K562 (cell line): ENCODE data around the gene PRRC2B. TPM values are rescaled to one million over a fixed set of nuclear protein-coding genes. Genes with fewer than 3 reads are reported as not detected.
A peak's percentile ranks its signal among the peaks of the same experiment; 100 is the strongest.

Source experiments
- ATAC-seq: fragments of 200-7000 bp; cut with Tn5 transposase; 3 replicates; pipeline ENCODE4 v1.9.1; 2020; ENCODE audit warnings: moderate library complexity
- BruUV-seq: library from RNA; stranded (reverse); fragments of 400-500 nt; replicated peaks from 2 replicates; lab custom pipeline; 2021; lab: Mats Ljungman, UMichigan
- CTCF ChIA-PET: fragments of 300-600 bp; formaldehyde crosslinking; extraction: SDS; loops from one replicate; lab custom pipeline; 2021; ENCODE audit warnings: low intra/inter-chr PET ratio; lab: Yijun Ruan, JAX
- POLR2A ChIA-PET: fragments of 300-600, 350-650 bp; sonication (Branson Sonifier 250); formaldehyde crosslinking; extraction: SDS; loops from one replicate; lab custom pipeline; 2021; ENCODE audit warnings: antibody characterized with exemption, inconsistent platforms; lab: Yijun Ruan, JAX
- DNase-seq, 4 experiments: peaks; one replicate each; pipeline versions ENCODE4 v3.0.0 to v3.0.0-alpha.2; 2011 to 2018; ENCODE audit warnings: low spot score in 3 of 4, mixed read lengths in 3 of 4; ENCODE audit errors: extremely low read depth in 1 of 4
- FAIRE-seq: peaks from 2 replicates; lab custom pipeline; 2011; peaks lifted over from hg19 to GRCh38; lab: Jason Lieb, UNC
- H2AFZ ChIP-seq: 2 replicates; pipeline ENCODE4 v1.6.0; 2011; ENCODE audit warnings: low read depth, low read length, control low read depth, inconsistent platforms
- H3K27ac ChIP-seq: fragments of 200-600 bp; 3 replicates; pipeline ENCODE4 v1.8.0; 2011; ENCODE audit warnings: low read depth, mild to moderate bottlenecking, control low read depth, inconsistent platforms, low read length, moderate library complexity, mixed read lengths; ENCODE audit errors: extremely low read depth
- H3K27me3 ChIP-seq, 2 experiments: fragments of 300-600 bp in 1 of 2; 2 replicates in 1 of 2; 3 replicates in 1 of 2; pipeline versions ENCODE4 v1.6.0 to v1.8.0; 2011; ENCODE audit warnings: inconsistent platforms in 2 of 2, low read length in 2 of 2, mild to moderate bottlenecking in 1 of 2, mixed read lengths in 1 of 2, moderate library complexity in 1 of 2; ENCODE audit not compliant: control insufficient read depth in 2 of 2, insufficient read depth in 2 of 2
- H3K36me3 ChIP-seq: fragments of 300-600 bp; 3 replicates; pipeline ENCODE4 v1.8.0; 2011; ENCODE audit warnings: mild to moderate bottlenecking, low read length, inconsistent platforms; ENCODE audit not compliant: control insufficient read depth, insufficient read depth
- H3K4me1 ChIP-seq, 2 experiments: fragments of 200-600 bp in 1 of 2; replicated peaks in 1 of 2; 2 replicates in 1 of 2; 3 replicates in 1 of 2; pipeline versions ENCODE4 v1.5.1 to v1.8.0; 2011; ENCODE audit warnings: inconsistent platforms in 2 of 2, low read length in 2 of 2, mild to moderate bottlenecking in 1 of 2, mixed read lengths in 1 of 2, moderate library complexity in 1 of 2; ENCODE audit not compliant: control insufficient read depth in 2 of 2, insufficient read depth in 2 of 2
- H3K4me2 ChIP-seq: 2 replicates; pipeline ENCODE4 v1.6.1; 2011; ENCODE audit warnings: low read length, control low read depth, inconsistent platforms, mixed read lengths; ENCODE audit not compliant: insufficient read depth
- H3K4me3 ChIP-seq: fragments of 200-600 bp; sonication (generic), shearing (Covaris generic); 2 replicates; pipeline ENCODE4 v1.5.1; 2016; ENCODE audit warnings: control low read depth, inconsistent platforms
- H3K79me2 ChIP-seq: fragments of 200-600 bp; 3 replicates; pipeline ENCODE4 v1.8.0; 2011; ENCODE audit warnings: low read length, inconsistent platforms; ENCODE audit not compliant: control insufficient read depth, insufficient read depth
- H3K9ac ChIP-seq, 2 experiments: 2 replicates each; pipeline versions ENCODE4 v1.6.0 to v1.6.1; 2011; ENCODE audit warnings: low read depth in 2 of 2, low read length in 2 of 2, control low read depth in 1 of 2, inconsistent platforms in 1 of 2, mild to moderate bottlenecking in 1 of 2, mixed read lengths in 1 of 2; ENCODE audit not compliant: insufficient read depth in 1 of 2
- H3K9me1 ChIP-seq: one replicate; pipeline ENCODE4 v1.6.0; 2011; ENCODE audit warnings: inconsistent platforms, mild to moderate bottlenecking, low read length, moderate library complexity; ENCODE audit not compliant: control insufficient read depth, insufficient read depth
- H3K9me3 ChIP-seq: replicated peaks from 2 replicates; pipeline ENCODE4 v1.5.1; 2011; ENCODE audit warnings: low read depth, low read length, inconsistent platforms; ENCODE audit not compliant: control insufficient read depth, insufficient read depth
- H4K20me1 ChIP-seq: replicated peaks from 2 replicates; pipeline ENCODE4 v1.6.1; 2011; ENCODE audit warnings: low read length, inconsistent platforms, mixed read lengths; ENCODE audit not compliant: control insufficient read depth, insufficient read depth
- KDM2B ChIP-seq: fragments of 250-450 bp; sonication (Bioruptor Pico); IDR thresholded peaks from 2 replicates; pipeline ENCODE4 v1.8.0; 2021; ENCODE audit warnings: mild to moderate bottlenecking, moderate library complexity
- NR2C2 ChIP-seq, 2 experiments: fragments of 200-800 bp in 1 of 2; sonication (Bioruptor generic) in 1 of 2; sonication (generic) in 1 of 2; formaldehyde crosslinking in 1 of 2; IDR thresholded peaks; 2 replicates each; pipeline versions ENCODE4 v1.6.1 to v1.8.0; 2016 to 2022; ENCODE audit warnings: mild to moderate bottlenecking in 1 of 2, missing compliant biosample characterization in 1 of 2, missing genetic modification characterization in 1 of 2, missing genetic modification reagents in 1 of 2
- RBM22 ChIP-seq: fragments of 200-400 bp; formaldehyde crosslinking; IDR thresholded peaks from 2 replicates; pipeline ENCODE4 v1.6.1; 2018; ENCODE audit warnings: low read length, low read depth; ENCODE audit not compliant: poor library complexity, severe bottlenecking
- WGBS: fragments of 100-300 bp; shearing (Covaris generic); methylation state at CpG from one replicate; pipeline ENCODE4 v1.1.6; 2016; ENCODE audit warnings: low coverage, mixed read lengths; ENCODE audit not compliant: insufficient coverage; ENCODE audit errors: missing lambda C conversion rate; 5-methylcytosine and 5-hydroxymethylcytosine counted together
- in situ Hi-C: fragments of 300-500 bp; cut with MboI; formaldehyde crosslinking; loops from 4 replicates; pipeline ENCODE4 v1.15.0; 2018; ENCODE audit warnings: inconsistent platforms, mixed read lengths
- intact Hi-C: fragments of 100-400 bp; cut with micrococcal nuclease; formaldehyde crosslinking; loops from 2 replicates; pipeline ENCODE4 v1.14.2; 2022
- polyA plus RNA-seq, 8 experiments: library from polyadenylated mRNA; depleted of rRNA in 4 of 8; stranded (reverse) in 5 of 8; unstranded in 3 of 8; fragments of >200 nt; fragmentation: Nextera tagmentation in 2 of 8; fragmentation: Illumina TruSeq in 1 of 8; extraction: Ambion mirVana in 2 of 8; extraction: Trizol in 1 of 8; gene quantifications; 2 replicates each; pipeline versions ENCODE4 v1.2.1 to v1.2.3, GENCODE V29; 2011 to 2014; ENCODE audit warnings: inconsistent platforms in 1 of 8, missing spikeins in 1 of 8
- total RNA-seq, 7 experiments: library from RNA; depleted of rRNA in 6 of 7; stranded (reverse); fragments of >200 nt in 6 of 7; fragmentation: Illumina TruSeq in 2 of 7; extraction: Trizol in 2 of 7; gene quantifications; 2 replicates each; pipeline versions ENCODE4 v1.2.1 to v1.2.3, GENCODE V29; 2011 to 2021; ENCODE audit warnings: low replicate concordance in 1 of 7
- TF ChIP-seq, protein P1 (sequence below): sonication (generic); formaldehyde crosslinking; IDR thresholded peaks from 2 replicates; pipeline ENCODE4 v1.8.1; 2023; ENCODE audit warnings: mild to moderate bottlenecking, missing genetic modification reagents

Gene PRRC2B
- total and polyA plus RNA-seq, 9 of the 15 experiments (the other 6 are each of a cell fraction or from before 2014, with no cell fraction given) = 0.34 to 125 (median 30.9) TPM

GRCh38 chr9:131490514-131490913, 96.6 kb downstream of the PRRC2B start (continued):
- TF ChIP-seq NR2C2 (CRISPR knock-in tag; IDR thresholded peaks at IDR 0.05) (no peak), NR2C2 (tag; IDR thresholded peaks at IDR 0.05) (no peak), KDM2B (CRISPR knock-in tag) (no peak)

- FAIRE-seq = no peak
- TF ChIP-seq RBM22 = peak; percentile 25
- TF ChIP-seq, protein P1, sequence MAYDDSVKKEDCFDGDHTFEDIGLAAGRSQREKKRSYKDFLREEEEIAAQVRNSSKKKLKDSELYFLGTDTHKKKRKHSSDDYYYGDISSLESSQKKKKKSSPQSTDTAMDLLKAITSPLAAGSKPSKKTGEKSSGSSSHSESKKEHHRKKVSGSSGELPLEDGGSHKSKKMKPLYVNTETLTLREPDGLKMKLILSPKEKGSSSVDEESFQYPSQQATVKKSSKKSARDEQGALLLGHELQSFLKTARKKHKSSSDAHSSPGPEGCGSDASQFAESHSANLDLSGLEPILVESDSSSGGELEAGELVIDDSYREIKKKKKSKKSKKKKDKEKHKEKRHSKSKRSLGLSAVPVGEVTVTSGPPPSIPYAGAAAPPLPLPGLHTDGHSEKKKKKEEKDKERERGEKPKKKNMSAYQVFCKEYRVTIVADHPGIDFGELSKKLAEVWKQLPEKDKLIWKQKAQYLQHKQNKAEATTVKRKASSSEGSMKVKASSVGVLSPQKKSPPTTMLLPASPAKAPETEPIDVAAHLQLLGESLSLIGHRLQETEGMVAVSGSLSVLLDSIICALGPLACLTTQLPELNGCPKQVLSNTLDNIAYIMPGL (CRISPR knock-in tag) = no peak
- TF ChIP-seq, all 486 proteins: peak for 1
- H2AFZ ChIP-seq = no peak overlapping the region
- no peaks in the 10 kb centered on the region for H3K4me1 ChIP-seq
- no TSS peak for BruUV-seq
- no peak overlapping the region for H3K27ac ChIP-seq
- ChIA-PET CTCF (no interaction called here), POLR2A (interaction anchor here (1.2 to 3.0 kb wide), 2 partner anchors 9 to 12 kb away, joined by 3 to 12 read pairs; no protein-coding TSS in a partner anchor)
- WGBS = 96% methylated on average over 18 of the region's 20 CpGs
- H3K4me3 ChIP-seq = no peak overlapping the region
- no peaks in the 10 kb centered on the region for H3K27me3 ChIP-seq
- no peaks in the 10 kb centered on the region for H3K9me3 ChIP-seq
- H4K20me1 ChIP-seq = peaks cover 14% of the 10 kb centered on the region
- H3K4me2 ChIP-seq = no peak overlapping the region
- in situ Hi-C loops = no loop called here
- DNase-seq (no peak), ATAC-seq (no peak)
- intact Hi-C loops = no loop called here
- peaks cover 4% of the 10 kb centered on the region for H3K9me1 ChIP-seq
- peaks cover 99% of the 10 kb centered on the region for H3K36me3 ChIP-seq
- H3K9ac ChIP-seq = no peak overlapping the region
- H3K79me2 ChIP-seq = no peaks in the 10 kb centered on the region
These were observed 97.3 kb downstream of the PRRC2B start for GRCh38 chr9:131491001-131491710.
